Skeletal muscle cell (primary cell): ENCODE results near the gene PPP1R37.

ENCODE experiments used
- DNase-seq: peaks from one replicate; pipeline ENCODE4 v3.0.0-alpha.2; 2010; ENCODE audit warnings: low read depth
- H3K4me3 ChIP-seq: 2 replicates; pipeline ENCODE4 v1.5.1; 2011; ENCODE audit warnings: low read depth, mild to moderate bottlenecking, control low read depth, low read length, moderate library complexity

PPP1R37 gene

GRCh38 chr19:45178262-45179071 is 85.5 kb downstream of the PPP1R37 start, which contains the start of gene BLOC1S3:
Gene BLOC1S3 (plus strand): TSS chr19:45178784. CDS start chr19:45179297, 513 bp downstream.
- peak; percentile 100 for DNase-seq
- H3K4me3 ChIP-seq, result peak within 1 kb of the TSS; percentile 92

- H3K4me3 ChIP-seq, result peak overlapping the region; percentile 92
- no peak for DNase-seq
These were observed 86.3 kb downstream of the PPP1R37 start for GRCh38 chr19:45179072-45179891.

DNA sequence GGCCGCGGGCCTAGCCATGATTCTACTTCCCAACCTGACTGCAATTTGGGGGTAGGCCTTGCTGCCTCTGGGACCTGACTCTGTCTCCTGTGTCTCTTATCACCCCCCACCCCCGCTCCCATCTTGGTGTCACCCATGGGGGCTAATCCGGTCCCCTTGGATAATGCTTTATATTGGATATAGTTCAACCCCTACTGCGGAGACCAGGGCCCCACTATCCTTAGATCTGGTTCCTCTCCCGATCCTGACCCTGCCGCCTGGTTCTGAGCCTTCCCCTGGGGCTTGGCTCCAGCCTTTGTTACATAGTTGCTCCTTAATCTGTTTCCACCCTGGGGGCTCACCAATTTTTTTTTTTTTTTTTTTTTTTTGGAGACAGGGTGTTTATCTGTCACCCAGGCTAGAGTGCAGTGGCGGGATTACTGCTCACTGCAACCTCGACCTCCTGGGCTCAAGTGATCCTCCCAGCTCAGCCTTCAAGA is 87.0 kb downstream of the PPP1R37 start:
- no peak for DNase-seq
- peak overlapping the region; percentile 92 for H3K4me3 ChIP-seq

DNA sequence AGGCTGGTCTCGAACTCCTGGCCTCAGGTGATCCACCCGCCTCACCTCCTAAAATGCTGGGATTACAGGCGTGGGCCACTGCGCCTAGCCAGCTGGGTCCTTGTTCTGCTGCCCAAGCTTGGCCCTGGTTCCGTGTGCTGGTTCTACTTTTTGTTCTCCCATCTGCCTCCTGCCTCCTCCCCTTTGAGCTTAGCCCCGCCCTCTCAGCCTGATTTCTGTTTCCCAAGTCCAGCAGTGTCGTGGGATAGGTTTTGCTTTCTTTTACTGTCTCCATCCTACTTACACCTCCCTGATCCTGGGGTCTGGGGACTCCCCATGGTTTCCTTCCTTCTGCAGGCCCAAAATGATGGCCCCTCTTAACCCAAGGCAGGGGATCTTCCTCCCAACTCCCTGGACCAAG is 88.0 kb downstream of the PPP1R37 start:
- no peak overlapping the region for H3K4me3 ChIP-seq
- no peak for DNase-seq

GRCh38 chr19:45182758-45183157 is 89.8 kb downstream of the PPP1R37 start:
- H3K4me3 ChIP-seq, result no peak overlapping the region
- no peak for DNase-seq

DNA sequence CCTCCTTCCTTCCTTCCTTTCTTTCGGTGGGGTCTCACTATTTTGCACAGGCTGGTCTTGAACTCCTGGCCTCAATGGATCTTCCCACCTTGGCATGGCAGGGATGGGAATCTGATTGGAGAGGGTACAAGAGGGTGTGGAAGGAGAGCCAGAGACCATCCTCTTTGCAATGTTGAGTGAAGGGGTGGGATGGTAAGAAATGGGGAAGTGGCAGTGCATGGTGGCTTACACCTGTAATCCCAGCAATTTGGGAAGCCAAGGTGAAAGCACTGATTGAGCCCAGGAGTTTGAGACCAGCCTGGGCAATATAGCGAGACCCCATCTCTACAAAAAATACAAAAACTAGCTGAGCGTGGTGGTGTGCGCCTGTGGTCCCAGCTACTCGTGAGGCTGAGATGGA is 91.1 kb downstream of the PPP1R37 start:
- no peak for DNase-seq
- H3K4me3 ChIP-seq, result no peak overlapping the region

DNA sequence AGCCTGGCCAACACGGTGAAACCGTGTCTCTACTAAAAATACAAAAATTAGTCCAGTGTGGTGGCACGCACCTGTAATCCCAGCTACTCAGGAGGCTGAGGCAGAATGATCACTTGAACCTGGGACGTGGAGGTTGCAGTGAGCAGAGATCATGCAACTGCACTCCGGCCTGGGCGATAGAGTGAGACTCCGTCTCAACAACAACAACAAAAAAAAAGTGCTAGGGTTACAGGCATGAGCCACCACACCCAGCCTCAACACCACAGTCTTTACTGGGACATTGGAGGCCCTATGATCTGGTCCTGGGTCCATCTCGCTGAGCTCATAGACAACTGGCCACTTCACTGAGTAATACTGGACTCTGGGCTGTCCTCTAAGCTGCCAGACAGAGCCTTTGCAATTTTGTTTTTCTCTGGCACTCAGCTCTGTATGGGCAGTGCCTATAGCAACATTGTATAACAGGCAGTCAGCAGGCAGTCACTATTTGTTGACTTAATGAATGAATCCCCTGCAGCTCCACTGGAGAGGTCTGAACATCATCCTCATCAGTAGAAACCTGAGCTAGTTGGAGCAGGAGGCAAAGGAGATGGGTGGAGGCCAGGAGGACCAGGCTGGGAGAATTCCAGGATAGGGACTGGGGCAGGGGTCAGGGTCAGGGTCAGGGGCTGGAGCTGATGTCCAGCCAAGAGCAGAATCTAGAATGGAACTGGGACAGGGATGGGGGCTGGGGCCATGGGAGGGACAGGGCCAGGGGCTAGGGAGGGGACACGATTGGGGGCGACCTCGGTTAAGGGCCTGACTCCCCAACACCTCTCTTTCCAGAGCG is 93.7 kb downstream of the PPP1R37 start:
- DNase-seq, result no peak

GRCh38 chr19:45187421-45188100 is 94.6 kb downstream of the PPP1R37 start:
- no peak overlapping the region for H3K4me3 ChIP-seq
- no peak for DNase-seq

More for the DNA sequence above, 93.7 kb downstream of the PPP1R37 start:
- H3K4me3 ChIP-seq, result no peak overlapping the region

DNA sequence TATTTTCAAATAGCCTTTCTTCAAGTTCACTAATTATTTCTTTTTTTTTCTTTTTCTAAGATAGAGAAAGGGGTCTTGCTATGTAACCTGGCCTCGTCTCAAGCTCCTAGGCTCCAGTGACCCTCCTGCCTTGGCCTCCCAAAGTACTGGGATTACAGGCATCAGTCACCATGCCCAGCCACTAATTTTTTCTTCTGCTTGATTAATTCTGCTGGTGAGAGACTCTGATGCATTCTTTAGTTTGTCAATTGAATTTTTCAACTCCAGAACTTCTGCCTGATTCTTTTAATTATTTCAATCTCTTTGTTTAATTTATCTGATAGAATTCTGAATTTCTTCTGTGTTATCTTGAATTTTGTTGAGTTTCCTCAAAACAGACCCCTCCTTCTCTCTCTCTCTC is 97.0 kb downstream of the PPP1R37 start:
- no peak overlapping the region for H3K4me3 ChIP-seq
- no peak for DNase-seq

DNA sequence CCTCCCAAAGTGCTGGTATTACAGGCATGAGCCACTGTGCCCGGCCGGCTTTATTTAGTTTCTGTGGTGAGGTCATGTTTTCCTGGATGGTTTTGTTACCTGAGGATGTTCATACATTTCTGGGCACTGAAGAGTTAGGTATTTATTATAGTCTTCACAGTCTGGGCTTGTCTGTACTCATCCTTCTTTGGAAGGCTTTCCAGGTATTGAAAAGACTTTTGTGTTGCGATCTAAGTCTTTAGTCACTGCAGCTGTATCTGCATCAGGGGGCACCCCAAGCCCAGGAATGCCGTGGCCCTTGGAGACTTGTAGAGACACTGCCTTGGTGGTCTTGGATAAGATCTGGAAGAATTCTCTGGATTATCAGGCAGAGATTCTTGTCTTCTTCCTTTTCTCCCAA is 98.4 kb downstream of the PPP1R37 start:
- H3K4me3 ChIP-seq, result no peak overlapping the region
- no peak for DNase-seq

GRCh38 chr19:45195764-45196163 is 102.8 kb downstream of the PPP1R37 start:
- no peak for DNase-seq
- no peak overlapping the region for H3K4me3 ChIP-seq
